ENCODE results near the gene REV3L.
A peak's percentile ranks its signal among the peaks of the same experiment; 100 is the strongest.
"Not testable (repeated sequence)": the region's sequence is repeated elsewhere in the genome, so short reads cannot be mapped to it uniquely, and the experiment has no call there.

REV3L gene

GRCh38 chr6:111482959-111483735 is at the start of gene REV3L:
REV3L (minus strand) TSS chr6:111483218; CDS start chr6:111482888, 330 bp downstream.
- peak; percentile 92 to 95 for DNase-seq

GRCh38 chr6:111531185-111531584 is 48.2 kb upstream of the REV3L start:
- peak in 1 of 2 experiments; percentile 15 for DNase-seq

GRCh38 chr6:111530667-111531066 is 47.6 kb upstream of the REV3L start:
- DNase-seq: peak in 1 of 2 experiments; percentile 65

- no peak for DNase-seq
Measured at GRCh38 chr6:111530218-111530617, 47.2 kb upstream of the REV3L start.

- no peak for DNase-seq
Measured at GRCh38 chr6:111527367-111527766, 44.3 kb upstream of the REV3L start.

GRCh38 chr6:111524735-111525134 is 41.7 kb upstream of the REV3L start:
- DNase-seq: no peak

GRCh38 chr6:111524252-111524651 is 41.2 kb upstream of the REV3L start:
- no peak for DNase-seq

- DNase-seq: no peak
Measured at GRCh38 chr6:111523484-111524167, 40.6 kb upstream of the REV3L start.

GRCh38 chr6:111522393-111523020 is 39.5 kb upstream of the REV3L start:
- no peak for DNase-seq

- DNase-seq: no peak
Measured at GRCh38 chr6:111521497-111522270, 38.7 kb upstream of the REV3L start.

GRCh38 chr6:111520524-111520923 is 37.5 kb upstream of the REV3L start:
- DNase-seq: no peak

- no peak for DNase-seq
Measured at GRCh38 chr6:111517965-111518364, 34.9 kb upstream of the REV3L start.

- no peak for DNase-seq
Measured at GRCh38 chr6:111515259-111515658, 32.2 kb upstream of the REV3L start.

- DNase-seq: not testable (repeated sequence)
Measured at GRCh38 chr6:111514531-111514930, 31.5 kb upstream of the REV3L start.

GRCh38 chr6:111507219-111507618 is 24.2 kb upstream of the REV3L start:
- DNase-seq: not testable (repeated sequence)

- not testable (repeated sequence) for DNase-seq
Measured at GRCh38 chr6:111505498-111505897, 22.5 kb upstream of the REV3L start.

- peak; percentile 8 to 29 for DNase-seq
Measured at GRCh38 chr6:111503660-111504059, 20.6 kb upstream of the REV3L start.

GRCh38 chr6:111503194-111503593 is 20.2 kb upstream of the REV3L start:
- DNase-seq: peak in 1 of 2 experiments; percentile 53

GRCh38 chr6:111502154-111502553 is 19.1 kb upstream of the REV3L start:
- no peak for DNase-seq

- DNase-seq: no peak
Measured at GRCh38 chr6:111499269-111499793, 16.3 kb upstream of the REV3L start.

GRCh38 chr6:111494951-111495635 is 12.1 kb upstream of the REV3L start:
- no peak for DNase-seq

- DNase-seq: no peak
Measured at GRCh38 chr6:111492499-111492898, 9.5 kb upstream of the REV3L start.
